GM12801 (cell line): Measurements from ENCODE around the gene FAM47E.

Source experiments
- CTCF ChIP-seq: IDR thresholded peaks from one replicate; pipeline ENCODE4 v1.5.1; 2011; ENCODE audit warnings: control low read depth; ENCODE audit not compliant: insufficient read length; ENCODE audit errors: extremely low read depth

The FAM47E gene

DNA sequence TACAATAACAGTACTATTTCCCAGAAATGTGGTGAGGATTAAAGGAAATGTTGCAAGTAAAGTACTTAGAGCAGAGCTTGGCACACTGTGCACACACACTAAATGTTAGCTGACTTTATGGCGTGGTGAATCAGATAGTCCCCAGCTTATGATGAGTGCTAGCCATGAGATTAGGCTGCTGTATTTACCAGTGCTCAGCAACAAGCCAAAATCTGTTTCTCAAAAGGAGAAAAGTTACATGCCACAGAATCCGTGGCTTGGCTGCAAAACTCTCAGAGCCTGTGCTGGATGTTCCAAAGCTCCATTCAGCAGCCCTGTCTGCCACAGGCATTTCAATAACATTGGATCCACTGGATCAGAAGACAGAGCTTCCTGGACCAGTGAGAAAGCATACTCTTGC lies 42.3 kb downstream of the FAM47E start:
- no peak for TF ChIP-seq CTCF

DNA sequence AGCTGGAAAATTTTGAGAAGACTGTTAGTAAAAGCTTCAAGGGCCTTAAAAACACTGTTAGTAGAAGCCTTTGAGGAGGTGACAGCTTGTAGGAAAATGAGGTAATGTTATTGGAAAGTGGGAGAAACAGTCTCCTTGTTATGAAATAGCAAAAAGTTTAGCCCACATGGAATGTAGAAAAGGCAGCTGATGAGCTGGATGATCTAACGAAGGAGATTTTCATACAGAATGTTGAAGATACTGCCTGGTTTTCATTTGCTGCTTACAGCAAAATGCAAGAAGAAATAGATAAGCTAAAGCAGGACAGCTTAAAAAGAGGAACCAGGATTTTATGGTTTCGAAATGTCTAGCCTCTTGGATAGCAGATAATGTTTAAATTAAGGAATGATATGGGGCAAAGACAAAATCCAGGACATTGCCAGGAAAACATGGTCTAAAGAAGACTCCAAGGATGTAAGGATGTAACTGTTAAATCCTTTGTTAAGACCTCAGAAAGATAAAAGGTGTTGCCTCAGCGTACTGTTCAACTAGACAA lies 44.8 kb downstream of the FAM47E start:
- no peak for TF ChIP-seq CTCF

DNA sequence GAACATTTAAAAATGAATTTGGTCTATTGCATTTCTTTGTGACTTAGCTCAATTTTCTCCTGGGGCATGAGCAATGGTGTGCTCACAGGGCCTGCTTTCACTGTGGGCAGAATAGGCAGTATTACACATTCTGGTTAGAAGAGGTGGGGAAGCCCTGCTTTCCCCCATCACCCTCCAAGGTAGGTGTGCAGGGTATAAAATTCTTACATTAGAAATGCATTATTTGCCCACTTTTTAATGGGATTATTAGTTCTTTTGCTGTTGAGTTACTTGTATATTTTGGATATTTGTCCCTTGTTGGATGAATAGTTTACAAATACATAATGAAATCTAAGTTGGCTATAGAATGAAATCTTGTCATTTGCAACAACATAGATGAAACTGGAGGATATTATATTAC lies 46.7 kb downstream of the FAM47E start:
- TF ChIP-seq CTCF = no peak

- no peak for TF ChIP-seq CTCF
Observed at GRCh38 chr4:76300012-76300411, 48.5 kb downstream of the FAM47E start.

DNA sequence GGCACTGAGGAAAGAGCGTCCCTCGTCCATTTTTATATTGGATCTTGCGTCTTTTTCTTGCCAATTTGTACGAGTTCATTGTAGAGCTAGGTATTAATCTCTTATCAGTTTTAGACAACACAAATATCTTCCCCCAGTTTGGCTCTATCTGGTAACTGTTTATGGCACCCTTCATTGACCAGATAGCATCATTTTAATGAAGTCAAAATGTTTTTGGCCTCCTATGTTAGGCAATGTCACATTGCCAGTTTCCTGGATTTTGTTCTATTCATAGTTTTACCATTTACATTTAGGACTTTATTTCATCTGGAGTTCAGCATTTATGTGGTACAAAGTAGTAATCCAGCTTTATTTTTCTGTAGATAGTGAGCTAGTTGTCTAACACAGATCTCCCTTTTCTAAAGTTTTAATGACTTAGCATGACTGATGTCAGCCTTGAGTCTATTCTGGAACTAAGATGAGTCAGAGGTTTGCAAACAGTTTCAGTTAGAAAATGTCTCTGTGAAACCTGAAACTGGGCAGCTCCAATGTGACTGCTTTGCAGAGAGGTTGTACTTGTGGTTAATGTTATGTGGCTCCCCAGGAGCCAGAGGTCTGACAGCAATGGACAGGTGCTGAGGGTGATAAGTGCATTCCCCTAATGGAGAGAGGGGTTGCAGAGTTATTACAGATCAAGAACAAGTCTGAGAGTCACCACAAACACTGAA lies 49.7 kb downstream of the FAM47E start:
- no peak for TF ChIP-seq CTCF

GRCh38 chr4:76301775-76302162 lies 50.2 kb downstream of the FAM47E start:
- TF ChIP-seq CTCF = no peak

DNA sequence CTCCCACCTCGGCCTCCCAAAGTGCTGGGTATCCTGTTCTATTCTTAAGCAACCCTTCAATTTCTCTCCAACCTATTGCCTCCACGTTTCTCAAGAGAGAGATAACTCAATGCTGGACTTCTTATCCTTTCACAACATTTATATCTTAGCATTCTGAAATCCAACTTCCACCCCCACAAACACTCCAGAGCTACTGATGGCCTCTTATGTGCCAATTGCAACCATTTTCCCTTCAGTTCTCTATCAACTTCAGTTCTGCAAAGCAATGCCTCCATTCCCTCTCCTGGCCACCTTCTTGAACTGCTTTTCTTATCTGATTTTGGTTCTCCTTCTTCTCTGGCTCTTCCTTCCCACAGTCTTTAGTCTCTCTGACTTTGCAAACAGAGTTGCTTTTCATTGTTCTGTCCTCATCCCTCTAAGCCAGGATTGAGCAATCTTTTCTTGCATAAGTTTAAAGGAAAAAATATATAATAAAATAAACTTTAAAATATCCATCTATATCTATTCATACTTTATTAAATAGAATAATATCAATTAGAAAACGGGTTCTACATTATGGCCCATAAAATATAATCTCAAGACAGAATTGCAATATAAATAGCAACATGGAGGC lies 51.4 kb downstream of the FAM47E start:
- no peak for TF ChIP-seq CTCF
